Measurements from ENCODE around the gene LARP4B.

GRCh38 chr10:789831-790701 lies 141.4 kb downstream of the LARP4B start:
- TF ChIP-seq CTCF (IDR thresholded peaks at IDR 0.05; ENCODE audit: low read depth, low read length, poor library complexity, severe bottlenecking), result no peak
- no peak for TF ChIP-seq EZH2phosphoT487 (IDR thresholded peaks at IDR 0.05; ENCODE audit: borderline replicate concordance, low read length)

Data from DOHH2 (cell line).